GM18907 (cell line): ENCODE measurements around the gene GLYAT.

Experiments used
- ATAC-seq: cut with Tn5 transposase; IDR thresholded peaks from one replicate; pipeline ENCODE4 v1.9.1; 2021; ENCODE audit warnings: mild to moderate bottlenecking, moderate library complexity; ENCODE audit not compliant: unreplicated experiment

GLYAT gene, protein sequence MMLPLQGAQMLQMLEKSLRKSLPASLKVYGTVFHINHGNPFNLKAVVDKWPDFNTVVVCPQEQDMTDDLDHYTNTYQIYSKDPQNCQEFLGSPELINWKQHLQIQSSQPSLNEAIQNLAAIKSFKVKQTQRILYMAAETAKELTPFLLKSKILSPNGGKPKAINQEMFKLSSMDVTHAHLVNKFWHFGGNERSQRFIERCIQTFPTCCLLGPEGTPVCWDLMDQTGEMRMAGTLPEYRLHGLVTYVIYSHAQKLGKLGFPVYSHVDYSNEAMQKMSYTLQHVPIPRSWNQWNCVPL

DNA sequence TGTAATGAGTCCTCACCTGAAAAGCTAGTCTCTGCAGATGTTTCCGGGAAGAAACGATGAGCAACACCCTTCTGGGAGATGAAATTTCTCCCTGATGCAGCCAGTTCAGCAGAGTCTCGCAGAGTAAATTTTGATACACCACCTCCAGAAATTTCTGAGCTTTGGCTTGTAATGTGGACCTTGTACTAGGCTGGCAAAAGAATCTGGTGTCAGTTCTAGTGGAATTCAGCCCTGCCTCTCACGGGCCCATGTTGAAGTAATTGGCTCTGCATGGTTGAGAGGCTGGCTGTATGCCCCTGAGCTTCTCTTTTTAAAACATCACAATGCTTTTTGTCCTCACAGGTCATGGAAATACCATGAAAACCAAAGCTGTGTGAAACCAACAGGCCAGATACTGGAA, at the start of gene GLYAT:
TSS of gene GLYAT (minus strand) at position 125 of the 400 bp plus-strand sequence. CDS start 7,447 bp downstream, outside the sequence.
- ATAC-seq: no peak

DNA sequence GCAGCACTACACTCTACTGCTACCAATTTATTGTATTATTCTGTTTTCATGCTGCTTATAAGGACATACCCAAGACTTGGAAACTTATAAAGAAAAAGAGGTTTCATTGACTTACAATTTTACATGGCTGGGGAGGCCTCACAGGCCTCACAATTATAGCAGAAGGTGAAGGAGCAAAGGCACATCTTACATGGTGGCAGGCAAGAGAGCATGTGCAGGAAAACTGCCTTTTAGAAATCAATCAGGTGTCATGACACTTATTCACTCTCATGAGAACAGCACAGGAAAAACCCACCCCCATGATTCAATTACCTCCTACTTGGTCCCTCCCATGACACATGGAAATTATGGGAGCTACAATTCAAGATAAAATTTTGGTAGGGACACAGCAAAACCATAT, 49.6 kb upstream of the GLYAT start:
- no peak for ATAC-seq

DNA sequence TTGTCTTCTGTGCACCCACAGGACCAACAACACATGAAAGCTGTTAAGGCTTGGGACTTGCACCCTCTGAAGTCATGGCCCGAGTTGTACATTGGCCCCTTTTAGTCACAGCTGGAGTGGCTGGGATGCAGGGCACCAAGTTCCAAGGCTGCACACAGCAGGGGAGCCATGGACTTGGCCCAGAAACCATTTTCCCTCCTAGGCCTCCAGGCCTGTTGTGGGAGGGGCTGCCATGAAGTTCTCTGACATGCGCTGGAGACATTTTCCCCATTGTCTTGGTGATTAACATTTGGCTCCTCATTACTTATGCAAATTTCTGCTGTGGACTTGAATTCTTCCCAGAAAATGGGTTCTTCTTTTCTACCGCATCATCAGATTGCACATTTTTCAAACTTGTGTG, 48.8 kb upstream of the GLYAT start:
- ATAC-seq: no peak

DNA sequence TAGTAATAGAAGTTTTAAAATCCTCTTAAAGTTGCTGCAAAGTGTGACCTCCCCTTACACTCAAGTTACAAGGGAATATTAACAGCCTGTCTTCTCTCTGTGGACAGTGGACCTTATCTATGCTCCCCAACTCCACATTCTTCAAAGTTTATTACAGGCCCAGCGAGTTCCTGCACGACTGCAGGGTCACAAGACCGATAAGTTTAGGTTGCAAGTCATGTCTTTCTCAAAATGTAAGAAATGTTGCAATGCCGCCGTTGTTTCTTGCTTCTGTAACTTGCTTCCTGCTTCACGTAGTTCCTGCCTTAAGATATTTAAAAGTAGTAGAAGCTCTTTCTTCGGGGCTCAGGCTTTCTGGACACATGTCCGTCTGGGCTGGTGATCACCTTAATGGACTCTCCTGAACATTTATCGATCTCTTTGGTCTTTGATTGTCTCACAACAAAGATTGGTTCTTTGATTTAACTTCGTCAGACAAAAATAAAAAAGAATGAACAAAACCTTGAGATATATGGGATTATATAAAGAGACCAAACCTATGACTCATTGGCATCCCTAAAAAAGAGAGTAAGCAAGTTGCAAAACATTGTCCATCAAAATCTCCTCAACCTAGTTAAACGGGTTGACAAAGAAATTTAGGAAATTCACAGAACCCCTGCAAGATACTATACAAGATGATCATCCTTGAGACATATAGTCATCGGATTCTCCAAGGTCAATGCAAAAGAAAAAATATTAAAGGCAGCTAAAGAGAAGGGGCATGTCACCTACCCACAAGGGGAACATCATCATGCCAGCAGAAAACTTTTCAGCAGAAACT, 45.4 kb upstream of the GLYAT start:
- ATAC-seq: no peak

GRCh38 chr11:58775066-58775708, 43.4 kb upstream of the GLYAT start:
- ATAC-seq: no peak

GRCh38 chr11:58774164-58774593, 42.4 kb upstream of the GLYAT start:
- ATAC-seq: no peak

GRCh38 chr11:58773337-58773736, 41.6 kb upstream of the GLYAT start:
- ATAC-seq: no peak

DNA sequence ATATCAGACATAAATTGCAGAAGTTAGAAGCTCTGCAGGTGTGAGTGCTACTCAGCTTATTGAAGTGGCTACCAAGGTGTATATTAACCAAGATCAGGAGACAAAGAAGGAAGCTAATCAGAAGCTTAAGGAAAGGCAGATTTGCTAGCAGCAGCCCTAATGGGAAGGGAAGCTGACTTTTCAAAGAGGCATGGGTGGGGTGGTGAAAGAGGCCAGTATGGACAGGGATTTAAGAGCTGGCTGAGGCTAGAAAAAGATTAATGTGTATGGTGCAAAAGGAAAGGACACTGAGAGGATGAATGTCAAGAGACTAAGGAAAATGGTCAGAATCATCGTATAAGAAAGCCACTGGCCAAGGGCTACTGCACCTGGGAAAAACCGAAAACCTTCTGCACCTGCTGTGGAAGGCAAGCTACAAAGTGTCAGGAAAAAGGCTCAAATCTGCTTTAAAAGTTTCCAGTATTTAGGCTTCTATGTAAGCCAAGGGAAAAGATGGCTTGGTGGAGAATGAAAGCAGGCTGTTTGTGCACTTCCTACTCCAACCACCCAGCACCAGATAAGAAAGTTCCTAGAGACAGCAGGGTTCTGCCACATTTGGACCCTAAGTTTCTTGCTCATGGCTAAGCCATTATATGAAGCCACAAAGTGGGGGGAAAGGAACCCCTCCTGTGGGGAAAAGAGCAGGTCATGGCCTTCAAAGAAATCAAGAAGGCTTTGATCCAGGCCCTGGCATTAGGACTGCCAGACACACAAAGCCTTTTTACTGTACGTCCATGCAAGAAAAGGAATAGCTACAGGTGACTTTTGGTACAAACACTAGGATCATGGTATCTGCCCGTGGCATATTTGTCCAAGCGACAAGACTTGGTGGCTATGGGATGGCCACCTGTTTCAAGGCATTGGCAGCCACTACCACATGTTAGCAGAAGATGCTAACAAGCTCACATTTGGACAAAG, 40.9 kb upstream of the GLYAT start:
- ATAC-seq: no peak

DNA sequence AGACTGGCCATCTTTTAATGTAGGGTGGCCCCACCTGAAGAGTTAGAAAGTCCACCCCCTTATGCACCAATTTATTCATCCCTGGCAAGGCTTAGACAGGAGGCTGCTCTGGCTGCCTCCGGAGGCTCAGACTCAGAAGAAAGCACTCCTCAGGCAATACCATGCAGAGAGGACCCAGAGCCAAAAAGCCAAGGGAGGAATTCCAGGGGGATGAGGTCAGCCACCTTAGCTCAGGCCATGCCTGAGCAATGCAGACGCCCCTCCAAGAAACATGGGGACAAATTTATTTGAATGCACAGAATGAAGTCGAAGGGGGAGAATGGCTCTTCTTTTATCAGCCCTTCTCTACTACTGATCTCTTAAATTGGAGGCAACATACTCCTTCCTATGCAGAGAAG, 39.7 kb upstream of the GLYAT start:
- ATAC-seq: no peak

DNA sequence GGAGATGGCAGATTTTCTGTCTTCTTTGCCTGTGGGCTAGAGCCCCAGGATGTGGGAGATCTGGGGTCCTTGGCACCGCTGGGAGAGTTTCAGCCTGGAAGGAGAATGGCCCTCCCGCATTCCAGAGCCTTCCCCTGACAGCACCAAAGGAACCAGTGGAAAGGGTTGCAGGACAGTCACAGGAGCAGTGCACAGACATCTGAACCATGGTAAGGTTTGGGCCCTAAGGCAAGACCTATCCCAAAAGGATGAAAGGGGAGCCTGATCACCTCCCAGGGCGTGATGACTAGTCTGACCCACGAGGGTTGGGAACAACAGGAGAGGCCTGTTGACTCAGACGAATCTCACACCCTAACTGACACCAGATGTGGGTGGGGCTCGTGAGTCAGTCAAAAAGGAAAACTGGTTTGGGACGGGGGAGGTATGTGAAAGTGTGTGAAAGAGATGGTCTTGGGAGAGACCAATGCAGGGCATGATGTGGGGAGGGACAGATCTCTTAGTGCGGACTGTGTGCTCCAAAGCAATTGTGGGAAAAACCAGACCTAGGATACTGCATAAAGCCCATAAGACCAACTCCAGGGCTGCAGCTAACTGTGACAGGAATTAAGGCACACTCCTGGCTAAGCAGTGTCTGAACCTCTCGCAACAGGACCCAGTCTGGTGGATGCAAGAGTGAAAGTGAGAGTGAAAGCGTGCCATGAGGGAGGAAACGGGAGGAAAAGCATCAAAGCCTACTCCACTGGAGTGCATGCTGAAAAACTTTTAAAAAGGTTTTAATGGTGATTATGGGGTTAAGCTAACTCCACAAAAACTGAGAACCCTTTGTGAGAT, 39.1 kb upstream of the GLYAT start:
- ATAC-seq: no peak

- ATAC-seq: no peak
Observed at GRCh38 chr11:58770166-58770565, 38.4 kb upstream of the GLYAT start.

DNA sequence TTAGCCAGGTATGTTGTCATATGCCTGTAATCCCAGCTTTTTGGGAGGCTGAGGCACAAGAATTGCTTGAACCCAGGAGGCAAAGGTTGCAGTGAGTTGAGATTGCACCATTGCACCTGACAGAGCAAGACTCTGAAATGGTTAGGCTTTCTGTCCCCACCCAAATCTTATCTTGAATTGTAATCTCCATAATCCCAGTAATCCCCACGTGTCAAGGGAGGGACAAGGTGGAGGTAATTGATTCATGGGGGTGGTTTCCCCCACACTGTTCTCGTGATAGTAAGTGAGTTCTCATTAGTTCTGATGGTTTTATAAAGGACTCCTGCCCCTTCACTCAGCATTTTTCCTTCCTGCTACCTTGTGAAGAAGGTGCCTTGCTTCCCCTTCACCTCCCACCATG, 37.6 kb upstream of the GLYAT start:
- no peak for ATAC-seq

DNA sequence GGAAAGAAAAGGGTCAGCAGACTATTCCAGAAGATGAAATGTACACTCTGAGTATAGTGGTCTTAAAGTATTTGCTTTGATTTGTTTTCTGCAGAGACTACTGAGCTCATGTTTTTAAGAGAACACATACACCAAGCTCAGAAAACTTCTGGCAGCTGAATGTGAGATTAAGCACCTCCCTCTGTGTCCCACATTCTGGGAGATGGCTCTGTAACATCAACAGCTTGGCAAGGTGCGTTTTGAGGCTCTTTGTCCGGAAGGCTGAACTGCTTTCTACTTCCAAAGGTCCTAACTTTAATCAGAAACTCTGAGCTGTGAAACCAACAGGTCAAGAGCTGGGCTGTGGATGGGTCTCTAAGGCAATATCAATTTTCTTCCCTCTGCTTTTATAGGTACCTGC, 36.4 kb upstream of the GLYAT start:
- no peak for ATAC-seq

GRCh38 chr11:58765078-58765477, 33.3 kb upstream of the GLYAT start:
- ATAC-seq: no peak

DNA sequence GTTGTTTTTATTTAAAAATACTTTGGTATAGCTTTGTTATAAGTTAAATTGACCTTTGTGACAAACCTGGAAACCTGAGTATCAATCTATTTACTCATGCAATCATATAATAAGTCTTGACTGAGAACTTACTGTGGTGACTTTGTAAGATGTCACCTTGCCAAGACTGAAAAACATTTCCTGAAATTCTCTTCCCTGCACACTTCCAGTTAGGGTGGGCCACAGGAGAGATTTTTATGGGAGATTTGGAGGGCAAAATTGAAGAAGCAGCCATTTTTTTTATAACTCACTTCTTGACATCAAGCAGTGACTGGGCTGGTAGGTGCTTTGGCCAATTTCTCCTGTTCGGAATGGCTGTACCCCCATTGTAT, 31.4 kb upstream of the GLYAT start:
- no peak for ATAC-seq

- no peak for ATAC-seq
Observed at GRCh38 chr11:58762284-58763119, 30.8 kb upstream of the GLYAT start.

- no peak for ATAC-seq
Observed at GRCh38 chr11:58757439-58757838, 25.7 kb upstream of the GLYAT start.

GRCh38 chr11:58745705-58746364, 14.1 kb upstream of the GLYAT start:
- no peak for ATAC-seq
